ENCODE results near the gene BCAM.
"Not testable (repeated sequence)": the region's sequence is repeated elsewhere in the genome, so short reads cannot be mapped to it uniquely, and the experiment has no call there.

The BCAM gene, protein sequence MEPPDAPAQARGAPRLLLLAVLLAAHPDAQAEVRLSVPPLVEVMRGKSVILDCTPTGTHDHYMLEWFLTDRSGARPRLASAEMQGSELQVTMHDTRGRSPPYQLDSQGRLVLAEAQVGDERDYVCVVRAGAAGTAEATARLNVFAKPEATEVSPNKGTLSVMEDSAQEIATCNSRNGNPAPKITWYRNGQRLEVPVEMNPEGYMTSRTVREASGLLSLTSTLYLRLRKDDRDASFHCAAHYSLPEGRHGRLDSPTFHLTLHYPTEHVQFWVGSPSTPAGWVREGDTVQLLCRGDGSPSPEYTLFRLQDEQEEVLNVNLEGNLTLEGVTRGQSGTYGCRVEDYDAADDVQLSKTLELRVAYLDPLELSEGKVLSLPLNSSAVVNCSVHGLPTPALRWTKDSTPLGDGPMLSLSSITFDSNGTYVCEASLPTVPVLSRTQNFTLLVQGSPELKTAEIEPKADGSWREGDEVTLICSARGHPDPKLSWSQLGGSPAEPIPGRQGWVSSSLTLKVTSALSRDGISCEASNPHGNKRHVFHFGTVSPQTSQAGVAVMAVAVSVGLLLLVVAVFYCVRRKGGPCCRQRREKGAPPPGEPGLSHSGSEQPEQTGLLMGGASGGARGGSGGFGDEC

DNA sequence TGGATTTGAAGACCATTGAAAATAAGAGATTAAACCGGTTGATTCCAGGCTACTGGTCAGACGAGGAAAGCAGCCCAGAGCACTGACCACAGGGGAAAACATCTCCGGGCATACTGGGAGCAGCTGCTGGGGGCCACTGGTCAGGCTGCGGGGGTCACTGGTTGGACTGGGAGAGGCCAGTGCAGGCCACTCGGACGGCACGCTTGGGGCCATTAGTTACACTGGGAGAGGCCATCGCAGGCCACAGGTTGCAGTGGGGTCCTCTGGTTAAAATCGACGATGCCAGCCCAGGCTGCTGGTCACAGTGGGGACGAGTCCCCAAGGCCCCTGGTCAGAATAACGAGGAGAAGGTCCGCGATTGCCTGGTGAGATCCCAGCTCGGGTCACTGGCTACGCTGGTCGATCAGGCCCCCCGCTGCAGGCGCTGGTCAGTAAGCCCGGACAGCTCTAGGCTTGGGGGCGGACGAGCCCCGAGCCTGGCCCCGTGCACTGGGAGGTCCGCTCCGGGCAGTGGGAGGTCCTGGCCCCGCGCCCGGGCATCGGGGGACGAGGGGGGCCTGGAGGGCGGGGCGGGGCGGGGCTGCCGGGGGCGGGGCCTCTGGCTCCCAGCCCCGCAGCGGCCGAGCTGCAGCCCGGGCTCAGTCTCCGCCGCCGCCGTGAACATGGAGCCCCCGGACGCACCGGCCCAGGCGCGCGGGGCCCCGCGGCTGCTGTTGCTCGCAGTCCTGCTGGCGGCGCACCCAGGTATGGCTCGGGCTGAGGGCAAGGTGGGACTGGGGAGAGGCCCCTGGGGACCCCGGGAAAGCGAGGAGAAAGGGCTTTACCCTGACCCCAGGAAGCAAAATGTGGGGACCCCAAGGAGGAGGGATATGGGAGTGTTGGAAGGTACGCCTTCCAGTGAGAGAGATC lies at the start of gene BCAM:
BCAM (plus strand) TSS at position 641 of the 909 bp plus-strand sequence; CDS start at position 663, 22 bp downstream.
- peak; percentile 55 for DNase-seq (ENCODE audit: low read depth)

DNA sequence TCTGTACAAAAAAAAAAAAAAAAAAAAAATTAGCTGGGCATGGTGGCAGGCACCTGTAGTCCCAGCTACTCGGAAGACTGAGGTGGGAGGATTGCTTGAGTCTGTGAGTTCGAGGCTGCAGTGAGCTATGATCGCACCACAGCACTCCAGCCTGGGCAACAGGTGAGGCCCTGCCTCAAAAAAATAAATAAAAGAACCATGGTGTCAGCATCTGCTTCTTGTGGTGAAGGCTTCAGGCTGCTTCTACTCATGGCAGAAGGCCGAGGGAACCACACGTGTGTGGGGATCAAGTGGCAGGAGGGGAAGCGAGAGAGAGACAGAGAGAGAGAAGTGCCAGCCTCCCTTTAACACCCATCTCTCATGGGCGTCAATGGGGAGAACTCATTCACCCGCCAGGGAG lies 46.9 kb upstream of the BCAM start:
- DNase-seq (ENCODE audit: low read depth): no peak

DNA sequence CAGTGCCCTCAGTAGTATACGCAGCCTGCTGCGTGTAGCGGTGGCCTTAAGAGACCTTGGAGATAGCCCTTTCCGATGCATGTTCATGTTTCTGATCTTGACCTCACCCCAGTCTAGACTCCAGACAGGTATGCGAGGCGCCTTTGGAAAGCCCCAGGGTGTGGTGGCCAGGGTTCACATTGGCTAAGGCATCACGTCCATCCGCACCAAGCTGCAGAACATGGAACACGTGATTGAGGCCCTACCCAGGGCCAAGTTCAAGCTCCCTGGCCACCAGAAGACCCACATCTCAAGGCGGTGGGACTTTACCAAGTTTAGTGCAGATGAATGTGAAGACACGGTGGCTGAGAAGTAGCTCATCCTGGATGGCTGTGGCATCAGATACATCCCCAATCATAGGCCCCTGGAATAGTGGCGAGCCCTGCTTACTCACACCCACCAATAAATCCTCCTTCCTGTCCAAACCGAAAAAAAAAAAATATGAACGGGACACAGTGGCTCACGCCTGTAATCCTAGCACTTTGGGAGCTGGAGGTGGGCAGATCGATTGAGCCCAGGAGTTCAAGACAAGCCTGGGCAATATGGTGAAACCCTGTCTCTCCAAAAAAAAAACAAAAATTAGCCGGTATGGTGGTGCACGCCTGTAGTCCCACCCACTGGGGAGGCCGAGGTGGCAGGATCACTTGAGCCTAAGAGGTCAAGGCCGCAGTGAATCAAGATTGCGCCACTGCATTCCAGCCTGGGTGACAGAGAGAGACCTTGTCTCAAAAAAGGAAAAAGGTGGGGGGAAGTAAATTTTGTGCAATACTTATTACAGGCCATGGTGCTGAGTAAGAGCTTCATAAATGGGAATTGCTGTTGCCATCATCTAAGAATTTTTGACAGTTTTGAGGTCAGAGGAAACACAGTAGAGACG lies 43.6 kb upstream of the BCAM start:
- peak; percentile 76 for DNase-seq (ENCODE audit: low read depth)

DNA sequence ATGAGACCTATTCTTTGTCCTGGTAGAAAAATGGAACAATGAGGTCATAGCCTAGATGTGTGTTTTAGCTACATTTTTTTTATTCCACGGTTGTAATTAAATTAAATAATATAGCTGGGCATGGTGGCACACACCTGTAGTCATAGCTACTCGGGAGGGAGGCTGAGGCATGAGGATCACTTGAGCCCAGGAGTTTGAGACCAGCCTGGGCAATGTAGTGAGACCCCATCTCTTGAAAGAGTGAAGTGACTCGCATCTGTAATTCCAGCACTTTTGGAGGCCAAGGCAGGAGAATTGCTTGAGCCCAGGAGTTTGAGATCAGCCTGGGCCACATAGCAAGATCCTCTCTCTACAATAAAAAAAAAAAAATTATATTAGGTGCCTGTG lies 43.0 kb upstream of the BCAM start:
- DNase-seq (ENCODE audit: low read depth): no peak

DNA sequence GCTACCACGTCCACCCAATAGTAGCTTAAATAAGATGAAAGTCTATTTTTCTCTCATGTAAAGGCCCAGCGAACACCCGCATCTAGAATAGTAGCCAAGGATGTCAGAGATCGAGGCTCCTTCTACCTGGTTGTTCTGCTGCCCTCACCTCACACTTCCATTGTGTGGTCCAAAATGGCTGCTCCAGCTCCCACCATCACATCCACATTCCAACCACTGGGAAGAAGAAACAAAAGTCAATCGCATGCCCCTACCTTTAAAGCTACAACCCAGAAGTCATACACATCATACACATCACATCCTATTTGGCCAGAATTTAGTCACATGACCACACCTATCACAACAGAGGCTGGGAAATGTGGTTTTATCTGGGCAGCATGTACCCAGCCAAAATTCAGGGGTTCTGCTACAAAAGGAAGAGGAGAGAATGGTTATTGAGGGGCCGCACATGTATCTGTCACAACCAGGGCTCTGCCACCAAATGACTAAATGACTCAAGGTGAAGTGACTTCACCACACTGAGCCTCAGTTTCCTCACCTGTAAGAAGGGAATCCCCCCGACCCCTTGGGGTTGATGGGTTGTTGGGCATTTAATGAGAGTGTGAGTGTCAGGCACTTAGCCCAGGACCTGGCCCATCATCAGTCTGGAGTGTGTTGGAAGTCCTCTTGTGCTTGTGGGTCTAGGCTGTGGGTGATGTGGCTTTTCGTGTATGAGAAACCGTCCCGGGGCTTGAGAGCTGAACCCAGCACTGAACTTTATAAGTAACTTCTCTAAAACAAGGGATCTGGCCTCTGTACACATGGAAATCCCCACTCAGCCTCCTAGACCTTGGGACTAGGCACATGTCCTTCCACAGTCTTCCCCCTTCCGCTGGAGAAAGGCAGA lies 41.4 kb upstream of the BCAM start:
- no peak for DNase-seq (ENCODE audit: low read depth)

DNA sequence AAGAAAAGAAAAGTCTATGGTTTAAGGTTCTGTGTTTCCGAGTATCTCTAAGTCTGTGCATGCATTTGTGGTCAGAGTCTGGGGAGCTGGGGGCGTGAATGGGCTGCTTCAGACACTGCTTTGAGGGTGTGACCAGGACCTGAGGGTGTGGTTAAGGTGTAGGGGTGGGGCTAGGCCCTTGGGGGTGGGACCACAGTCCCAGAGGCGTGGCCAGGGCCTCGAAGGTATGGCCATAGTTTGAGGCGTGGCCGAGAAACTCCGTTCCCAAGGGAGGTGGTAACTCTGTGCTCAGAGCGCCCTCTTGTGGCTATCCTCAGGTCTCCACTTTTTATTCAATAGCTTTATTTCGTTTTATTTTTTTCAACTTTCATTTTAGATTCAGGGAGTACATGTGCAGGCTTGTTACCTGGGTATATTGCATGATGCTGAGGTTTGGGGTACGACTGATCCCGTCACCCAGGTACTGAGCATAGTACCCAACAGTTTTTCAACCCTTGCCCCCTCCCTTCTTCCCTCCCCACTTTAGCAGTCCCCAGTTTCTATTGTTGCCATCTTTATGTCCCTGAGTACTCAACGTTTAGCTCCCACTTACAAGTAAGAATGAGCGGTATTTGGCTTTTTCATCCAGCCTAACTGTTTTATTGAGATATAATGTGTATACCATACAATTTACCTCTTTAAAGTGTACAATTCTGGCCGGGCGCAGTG lies 38.2 kb upstream of the BCAM start:
- peak; percentile 92 for DNase-seq (ENCODE audit: low read depth)

DNA sequence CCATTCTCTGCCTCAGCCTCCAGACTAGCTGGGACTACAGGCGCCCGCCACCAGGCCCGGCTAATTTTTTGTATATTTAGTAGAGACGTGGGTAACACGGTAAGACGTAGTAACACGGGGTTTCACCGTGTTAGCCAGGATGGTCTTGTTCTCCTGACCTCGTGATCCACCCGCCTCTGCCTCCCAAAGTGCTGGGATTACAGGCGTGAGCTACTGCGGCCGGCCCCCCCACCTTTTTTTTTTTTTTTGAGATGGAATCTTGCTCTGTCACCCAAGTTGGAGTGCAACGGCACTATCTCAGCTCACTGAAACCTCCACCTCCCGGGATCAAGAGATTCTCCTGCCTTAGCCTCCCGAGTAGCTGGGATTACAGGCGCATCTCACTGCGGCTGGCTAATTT lies 36.8 kb upstream of the BCAM start:
- DNase-seq (ENCODE audit: low read depth): not testable (repeated sequence)

DNA sequence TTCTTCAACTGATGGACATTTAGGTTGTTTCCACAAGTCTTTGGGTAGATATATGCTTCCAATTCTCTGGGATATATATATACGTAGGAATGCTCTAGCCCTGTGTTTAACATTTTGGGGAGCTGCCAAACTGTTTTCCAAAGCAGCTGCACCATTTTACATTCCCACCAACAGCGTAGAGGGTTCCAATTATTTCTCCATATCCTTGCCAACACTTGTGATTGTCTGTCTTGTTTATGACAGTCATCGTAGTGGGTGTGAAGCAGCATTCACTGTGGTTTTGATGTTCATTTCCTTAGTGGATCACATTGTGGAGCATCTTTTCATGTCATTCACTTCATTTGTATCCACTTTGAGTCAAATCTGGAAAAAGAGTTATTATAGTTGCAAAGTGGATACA lies 35.9 kb upstream of the BCAM start:
- DNase-seq (ENCODE audit: low read depth): no peak

DNA sequence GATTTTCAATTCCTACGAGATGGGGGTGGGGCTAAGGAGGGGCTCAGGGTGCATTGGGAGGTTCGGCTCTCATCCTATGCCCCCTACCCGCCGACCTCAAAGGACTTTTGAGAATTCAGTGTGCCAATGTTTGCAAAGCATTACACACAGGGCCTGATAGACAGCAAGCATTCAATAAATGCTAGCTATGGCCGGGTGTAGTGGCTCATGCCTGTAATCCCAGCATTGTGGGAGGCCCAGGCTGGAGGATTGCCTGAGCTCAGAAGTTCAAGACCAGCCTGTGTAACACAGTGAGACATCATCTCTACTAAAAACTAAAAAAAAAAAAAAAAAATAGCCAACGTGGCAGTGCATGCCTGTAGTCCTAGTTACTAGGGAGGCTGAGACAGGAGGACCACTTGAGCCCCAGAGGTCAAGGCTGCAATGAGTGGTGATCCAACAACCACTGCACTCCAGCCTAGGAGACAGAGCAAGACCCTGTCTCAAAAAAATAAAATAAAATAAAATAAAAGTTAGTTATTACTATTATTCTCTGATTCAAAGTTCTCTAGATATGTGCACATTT lies 33.1 kb upstream of the BCAM start:
- no peak for DNase-seq (ENCODE audit: low read depth)

DNA sequence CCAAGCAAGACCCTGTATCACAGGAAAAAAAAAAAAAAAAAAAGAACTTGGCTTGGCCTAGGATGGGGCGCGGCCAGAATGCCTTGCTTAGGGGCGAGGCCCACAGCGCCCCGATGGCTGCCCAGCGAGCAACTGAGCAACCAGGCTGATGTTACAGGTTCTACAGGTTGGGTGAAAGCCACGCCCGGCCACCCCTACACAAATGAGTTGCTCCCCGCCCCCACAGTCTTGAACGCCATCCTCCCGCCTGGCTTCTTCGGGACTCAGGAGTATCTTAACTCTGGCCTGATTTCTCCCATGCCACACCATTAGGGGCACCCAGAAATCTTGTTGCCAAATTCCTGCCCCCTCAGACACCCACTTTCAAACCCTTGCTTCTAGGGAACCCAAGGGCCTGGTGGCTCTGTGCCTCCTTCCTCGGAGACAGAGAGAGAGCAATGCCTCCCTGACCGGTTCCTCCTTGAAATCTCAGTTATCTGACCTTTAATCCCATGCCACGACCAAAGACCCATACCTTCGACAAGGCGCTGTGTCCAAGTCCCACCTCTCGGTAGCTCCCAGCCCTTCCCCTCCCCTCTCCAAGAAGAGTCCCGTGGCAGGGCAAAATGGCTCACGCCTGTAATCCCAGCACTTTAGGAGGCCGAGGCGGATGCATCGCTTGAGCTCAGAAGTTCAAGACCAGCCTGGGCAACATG lies 32.4 kb upstream of the BCAM start:
- DNase-seq (ENCODE audit: low read depth): no peak

DNA sequence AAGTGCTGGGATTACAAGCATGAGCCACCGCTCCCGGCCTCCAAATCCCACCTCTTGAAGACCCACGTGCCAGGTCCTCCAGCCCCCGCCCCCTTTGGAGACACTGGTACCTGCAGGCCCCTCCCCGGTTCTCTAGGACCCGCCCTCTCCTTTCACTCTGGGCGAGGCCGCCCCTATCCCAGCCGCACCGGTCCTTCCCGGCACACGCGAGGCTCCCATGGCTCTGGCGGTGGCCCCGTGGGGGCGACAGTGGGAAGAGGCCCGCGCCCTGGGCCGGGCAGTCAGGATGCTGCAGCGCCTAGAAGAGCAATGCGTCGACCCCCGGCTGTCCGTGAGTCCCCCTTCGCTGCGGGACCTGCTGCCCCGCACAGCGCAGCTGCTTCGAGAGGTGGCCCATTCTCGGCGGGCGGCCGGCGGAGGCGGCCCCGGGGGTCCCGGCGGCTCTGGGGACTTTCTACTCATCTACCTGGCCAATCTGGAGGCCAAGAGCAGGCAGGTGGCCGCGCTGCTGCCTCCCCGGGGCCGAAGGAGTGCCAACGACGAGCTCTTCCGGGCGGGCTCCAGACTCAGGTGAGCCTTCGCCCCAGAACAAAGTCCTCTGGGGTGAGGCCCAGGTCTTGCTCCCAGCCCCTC lies 31.1 kb upstream of the BCAM start, which contains the start of gene CBLC:
CBLC (plus strand) TSS at position 176 of the 633 bp plus-strand sequence; CDS start at position 218, 42 bp downstream.
- no peak for DNase-seq (ENCODE audit: low read depth)

DNA sequence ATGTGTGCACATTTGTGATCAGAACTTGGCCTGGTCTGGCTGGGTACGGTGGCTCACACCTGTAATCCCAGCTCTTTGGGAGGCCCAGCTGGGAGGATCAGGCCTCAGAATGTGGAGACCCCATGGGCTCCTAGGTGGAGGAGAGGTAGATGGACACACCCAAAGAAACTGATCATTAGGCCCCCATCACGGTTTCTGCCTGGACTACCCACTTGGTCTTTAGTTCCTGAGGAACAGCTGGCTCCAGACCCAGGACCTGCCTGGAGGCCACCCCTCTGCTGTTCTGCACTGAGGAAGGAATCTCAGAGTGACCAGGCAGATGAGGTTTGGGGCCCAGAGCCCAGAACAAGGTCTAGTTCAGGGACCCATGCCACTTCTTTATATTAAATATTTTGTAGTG lies 29.8 kb upstream of the BCAM start:
- DNase-seq (ENCODE audit: low read depth): no peak

DNA sequence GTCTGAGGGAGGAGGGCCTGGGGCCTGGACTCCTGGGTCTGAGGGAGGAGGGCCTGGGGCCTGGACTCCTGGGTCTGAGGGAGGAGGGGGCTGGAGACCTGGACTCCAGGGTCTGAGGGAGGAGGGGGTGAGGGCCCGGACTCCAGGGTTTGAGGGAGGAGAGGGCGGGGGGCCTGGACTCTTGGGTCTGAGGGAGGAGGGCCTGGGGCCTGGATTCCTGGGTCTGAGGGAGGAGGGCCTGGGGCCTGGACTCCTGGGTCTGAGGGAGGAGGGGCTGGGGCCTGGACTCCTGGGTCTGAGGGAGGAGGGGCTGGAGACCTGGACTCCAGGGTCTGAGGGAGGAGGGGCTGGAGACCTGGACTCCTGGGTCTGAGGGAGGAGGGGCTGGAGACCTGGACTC lies 27.2 kb upstream of the BCAM start:
- not testable (repeated sequence) for DNase-seq (ENCODE audit: low read depth)

DNA sequence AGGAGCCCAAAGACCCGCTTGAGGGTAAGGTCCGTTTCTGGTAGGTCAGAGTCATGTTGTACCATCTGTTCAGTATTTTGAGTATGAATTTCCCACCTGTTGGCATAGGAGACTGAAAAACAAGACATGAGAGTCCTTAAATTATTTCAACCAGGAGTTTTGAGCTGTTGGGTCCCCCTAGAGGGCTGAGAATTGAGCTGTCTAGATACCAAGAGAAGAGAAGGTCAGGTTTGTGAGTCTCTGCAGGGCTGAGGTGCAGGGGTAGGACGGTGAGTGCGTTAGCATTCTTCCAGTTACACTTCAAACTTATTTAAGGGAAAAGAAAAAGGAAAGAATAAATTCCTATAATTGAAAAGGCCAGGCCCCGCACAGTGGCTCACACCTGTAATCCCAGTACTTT lies 26.2 kb upstream of the BCAM start:
- DNase-seq (ENCODE audit: low read depth): no peak

DNA sequence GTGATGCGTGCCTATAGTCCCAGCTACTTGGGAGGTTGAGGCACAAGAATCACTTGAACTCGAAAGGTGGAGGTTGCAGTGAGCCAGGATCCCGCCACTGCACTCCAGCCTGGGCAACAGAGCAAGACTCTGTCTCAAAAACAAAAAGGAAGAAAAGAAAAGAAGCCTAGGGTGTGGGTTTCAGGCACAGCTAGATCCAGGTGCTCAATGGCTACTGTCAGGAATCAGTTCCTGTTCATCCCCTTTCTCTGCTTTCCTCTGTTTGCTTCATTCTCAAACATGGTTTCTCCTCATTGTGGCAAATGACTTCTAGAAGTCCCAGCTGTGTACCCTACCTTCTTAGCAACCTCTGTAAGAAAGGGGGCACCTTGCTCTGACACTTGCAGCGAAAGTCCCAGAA lies 25.4 kb upstream of the BCAM start:
- DNase-seq (ENCODE audit: low read depth): no peak

DNA sequence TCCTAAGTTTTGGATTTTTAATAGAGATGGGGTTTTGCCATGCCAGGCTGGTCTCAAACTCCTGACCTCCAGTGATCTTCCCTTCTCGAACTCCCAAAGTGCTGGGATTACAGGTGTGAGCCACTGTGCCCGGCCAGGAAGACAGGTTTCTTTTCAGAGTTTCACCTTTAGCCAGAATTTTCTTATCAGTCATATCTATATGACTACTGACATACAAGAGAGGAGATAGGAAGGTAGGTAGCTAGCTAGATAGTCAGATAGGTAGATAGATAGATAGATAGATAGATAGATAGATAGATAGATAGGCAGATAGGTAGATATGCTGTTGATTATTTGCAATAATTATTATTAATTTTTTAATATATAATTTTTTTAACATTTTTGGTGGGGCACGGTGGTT lies 23.6 kb upstream of the BCAM start:
- no peak for DNase-seq (ENCODE audit: low read depth)

DNA sequence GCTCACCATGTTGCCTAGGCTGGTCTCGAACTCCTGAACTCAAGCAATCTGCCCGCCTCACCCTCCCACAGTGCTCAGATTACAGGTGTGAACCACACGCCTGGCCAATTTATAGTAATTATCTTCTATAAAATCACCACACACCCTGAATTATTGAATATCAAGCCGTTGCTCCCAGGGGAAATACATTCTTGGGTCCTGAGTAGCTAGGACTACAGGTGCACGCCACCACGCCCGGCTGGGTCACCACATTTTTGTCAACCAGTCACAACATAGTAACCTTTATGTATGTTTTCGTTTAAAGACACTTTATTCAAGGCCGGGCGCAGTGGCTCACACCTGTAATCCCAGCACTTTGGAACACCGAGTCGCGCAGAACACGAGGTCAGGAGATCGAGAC lies 22.9 kb upstream of the BCAM start:
- no peak for DNase-seq (ENCODE audit: low read depth)

DNA sequence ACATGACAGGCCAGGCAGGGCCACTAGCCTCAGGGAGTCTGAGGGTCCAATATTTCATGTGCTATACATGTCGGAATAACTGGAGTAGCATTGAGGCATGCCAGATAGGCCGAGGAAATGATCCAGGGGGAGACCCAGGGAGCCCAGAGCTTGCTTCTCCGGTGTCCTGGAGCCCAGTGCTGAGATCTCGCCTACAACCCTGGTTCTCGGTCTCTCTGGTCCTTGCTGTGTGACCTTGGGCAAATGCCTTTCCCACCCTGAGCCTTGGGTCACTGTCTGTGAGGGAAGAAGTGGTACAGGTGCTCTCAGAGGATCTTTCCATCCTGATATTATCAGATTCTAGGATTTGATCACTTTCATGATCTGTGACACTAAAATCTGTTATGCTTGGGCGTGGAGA lies 19.9 kb upstream of the BCAM start:
- no peak for DNase-seq (ENCODE audit: low read depth)

Data from amniotic epithelial cell (primary cell).